ENCODE results near the gene SSC4D.

The SSC4D gene

DNA sequence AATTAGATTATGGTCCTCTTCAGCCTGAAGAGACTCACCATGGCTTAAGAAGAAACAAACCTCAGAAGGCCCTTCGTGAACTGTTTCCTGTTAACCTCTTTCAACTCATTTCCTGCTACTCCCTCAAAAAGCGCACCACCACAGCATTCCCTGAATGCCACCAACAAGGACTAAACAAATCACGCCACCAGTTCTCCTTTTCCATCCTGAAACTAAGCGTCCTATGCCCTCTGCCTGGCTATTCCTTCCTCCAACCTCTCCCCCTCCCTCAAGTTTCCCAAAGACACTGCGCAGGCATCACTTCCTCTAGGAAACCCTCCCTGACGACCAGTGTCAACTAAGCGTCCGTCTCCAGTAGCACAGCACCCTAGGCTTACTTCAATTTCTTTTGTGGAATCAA is 62.7 kb downstream of the SSC4D start:
- H3K4me3 ChIP-seq (replicated peaks; ENCODE audit: low read depth, low read length), result no peak overlapping the region
- TF ChIP-seq, protein P1, sequence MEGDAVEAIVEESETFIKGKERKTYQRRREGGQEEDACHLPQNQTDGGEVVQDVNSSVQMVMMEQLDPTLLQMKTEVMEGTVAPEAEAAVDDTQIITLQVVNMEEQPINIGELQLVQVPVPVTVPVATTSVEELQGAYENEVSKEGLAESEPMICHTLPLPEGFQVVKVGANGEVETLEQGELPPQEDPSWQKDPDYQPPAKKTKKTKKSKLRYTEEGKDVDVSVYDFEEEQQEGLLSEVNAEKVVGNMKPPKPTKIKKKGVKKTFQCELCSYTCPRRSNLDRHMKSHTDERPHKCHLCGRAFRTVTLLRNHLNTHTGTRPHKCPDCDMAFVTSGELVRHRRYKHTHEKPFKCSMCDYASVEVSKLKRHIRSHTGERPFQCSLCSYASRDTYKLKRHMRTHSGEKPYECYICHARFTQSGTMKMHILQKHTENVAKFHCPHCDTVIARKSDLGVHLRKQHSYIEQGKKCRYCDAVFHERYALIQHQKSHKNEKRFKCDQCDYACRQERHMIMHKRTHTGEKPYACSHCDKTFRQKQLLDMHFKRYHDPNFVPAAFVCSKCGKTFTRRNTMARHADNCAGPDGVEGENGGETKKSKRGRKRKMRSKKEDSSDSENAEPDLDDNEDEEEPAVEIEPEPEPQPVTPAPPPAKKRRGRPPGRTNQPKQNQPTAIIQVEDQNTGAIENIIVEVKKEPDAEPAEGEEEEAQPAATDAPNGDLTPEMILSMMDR (IDR thresholded peaks at IDR 0.05; ENCODE audit: low read length, missing control alignments), result no peak
- no peak for DNase-seq (ENCODE audit: low read depth)

DNA sequence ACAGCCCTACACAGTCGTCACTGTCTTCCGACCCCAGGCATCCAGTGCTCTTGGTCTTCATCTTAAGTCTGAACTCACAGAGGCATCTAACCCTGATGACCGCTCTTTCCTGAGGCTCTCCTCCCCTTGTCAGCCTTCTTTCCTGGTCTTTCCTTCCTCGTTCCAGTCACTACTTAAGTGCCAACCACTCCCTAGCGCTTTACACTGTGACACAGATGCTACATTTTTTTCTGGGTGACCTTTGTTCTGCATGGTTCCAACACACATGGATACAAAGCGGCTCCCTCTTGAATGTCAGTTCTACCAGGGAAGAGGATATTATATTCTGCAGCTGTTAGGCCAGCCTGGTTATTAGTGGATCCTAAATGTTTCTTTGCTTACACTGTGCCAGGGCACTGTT is 63.4 kb downstream of the SSC4D start:
- no peak for DNase-seq (ENCODE audit: low read depth)
- no peak overlapping the region for H3K4me3 ChIP-seq (replicated peaks; ENCODE audit: low read depth, low read length)
- TF ChIP-seq, protein P1 (IDR thresholded peaks at IDR 0.05; ENCODE audit: low read length, missing control alignments), result no peak

DNA sequence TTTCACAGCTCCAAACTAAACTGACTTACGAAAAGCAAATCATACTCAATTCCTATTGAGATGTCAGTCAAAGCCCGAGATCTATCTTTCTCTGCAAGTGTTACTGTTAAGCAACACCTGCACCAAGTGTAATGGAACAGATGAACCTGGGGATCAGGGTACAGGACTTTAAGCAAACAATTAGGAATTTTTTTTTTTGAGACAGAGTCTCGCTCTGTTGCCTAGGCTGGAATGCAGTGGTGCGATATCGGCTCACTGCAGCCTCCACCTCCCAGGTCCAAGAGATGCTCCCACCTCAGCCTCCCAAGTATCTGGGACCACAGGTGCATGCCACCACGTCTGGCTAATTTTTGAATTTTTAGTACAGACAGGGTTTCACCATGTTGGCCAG is 65.6 kb downstream of the SSC4D start:
- DNase-seq (ENCODE audit: low read depth), result no peak
- no peak overlapping the region for H3K4me3 ChIP-seq (replicated peaks; ENCODE audit: low read depth, low read length)
- TF ChIP-seq, protein P1 (IDR thresholded peaks at IDR 0.05; ENCODE audit: low read length, missing control alignments), result no peak

- no peak overlapping the region for H3K4me3 ChIP-seq (replicated peaks; ENCODE audit: low read depth, low read length)
- TF ChIP-seq, protein P1 (IDR thresholded peaks at IDR 0.05; ENCODE audit: low read length, missing control alignments), result no peak
- no peak for DNase-seq (ENCODE audit: low read depth)
Measured at GRCh38 chr7:76343294-76343930, 66.1 kb downstream of the SSC4D start.

GRCh38 chr7:76342222-76342621 is 67.3 kb downstream of the SSC4D start:
- TF ChIP-seq, protein P1 (IDR thresholded peaks at IDR 0.05; ENCODE audit: low read length, missing control alignments), result no peak
- no peak overlapping the region for H3K4me3 ChIP-seq (replicated peaks; ENCODE audit: low read depth, low read length)
- DNase-seq (ENCODE audit: low read depth), result no peak

- peak; percentile 84 for DNase-seq (ENCODE audit: low read depth)
- TF ChIP-seq, protein P1 (IDR thresholded peaks at IDR 0.05; ENCODE audit: low read length, missing control alignments), result no peak
- H3K4me3 ChIP-seq (replicated peaks; ENCODE audit: low read depth, low read length), result no peak overlapping the region
Measured at GRCh38 chr7:76340617-76341131, 68.8 kb downstream of the SSC4D start.

Data from fibroblast of pulmonary artery (primary cell).